Thoracic aorta (tissue), 2 donors: Measurements from ENCODE around the gene IL20RB. TPM values are rescaled to one million over a fixed set of nuclear protein-coding genes. Genes with fewer than 3 reads are reported as not detected.
A peak's percentile ranks its signal among the peaks of the same experiment; 100 is the strongest.
"Not testable (repeated sequence)": the region's sequence is repeated elsewhere in the genome, so short reads cannot be mapped to it uniquely, and the experiment has no call there.

ENCODE experiments used
- ATAC-seq: fragments of 150-250 bp; one replicate; pipeline ENCODE4 v1.8.0; 2017; ENCODE audit warnings: low read depth; ENCODE audit not compliant: insufficient number of reproducible peaks, low FRiP score
- DNase-seq: peaks from one replicate; pipeline ENCODE4 v3.0.0-alpha.2; 2020; ENCODE audit warnings: low spot score
- H3K27ac ChIP-seq, 2 donors: fragments of 200-600 bp; sonication (generic); 1 replicate in 1 of 2; 2 replicates in 1 of 2; pipeline ENCODE4 v1.5.1; 2016; ENCODE audit warnings: mild to moderate bottlenecking in 2 of 2, moderate library complexity in 2 of 2
- H3K27me3 ChIP-seq: fragments of 200-600 bp; sonication (generic); replicated peaks from 2 replicates; pipeline ENCODE4 v1.6.0; 2016; ENCODE audit warnings: mild to moderate bottlenecking; ENCODE audit not compliant: insufficient read depth
- H3K36me3 ChIP-seq: fragments of 200-600 bp; sonication (generic); one replicate; pipeline ENCODE4 v1.5.1; 2016
- H3K4me1 ChIP-seq, 2 donors: fragments of 200-600 bp; sonication (generic); 1 replicate in 1 of 2; 2 replicates in 1 of 2; pipeline versions ENCODE4 v1.5.1 to v1.6.0; 2016; ENCODE audit warnings: low read depth in 2 of 2, mild to moderate bottlenecking in 1 of 2; ENCODE audit not compliant: control insufficient read depth in 1 of 2
- H3K4me3 ChIP-seq: fragments of 200-600 bp; sonication (generic); 2 replicates; pipeline ENCODE4 v1.5.1; 2016; ENCODE audit warnings: mild to moderate bottlenecking
- H3K9me3 ChIP-seq: fragments of 200-600 bp; sonication (generic); 2 replicates; pipeline ENCODE4 v1.5.1; 2016
- total RNA-seq, 2 donors: library from RNA; depleted of rRNA; stranded (reverse); fragments of >200 nt; gene quantifications; one replicate each; pipeline versions ENCODE4 v1.1.0 to v1.2.3, GENCODE V29; 2016
- TF ChIP-seq, protein P1 (sequence below): fragments of 200-600 bp; sonication (generic); IDR thresholded peaks from one replicate; pipeline ENCODE4 v1.5.1; 2019; ENCODE audit warnings: antibody characterized with exemption

The IL20RB gene
- total RNA-seq, 2 donors from 2014 or later: 0.71 to 1.6 TPM

DNA sequence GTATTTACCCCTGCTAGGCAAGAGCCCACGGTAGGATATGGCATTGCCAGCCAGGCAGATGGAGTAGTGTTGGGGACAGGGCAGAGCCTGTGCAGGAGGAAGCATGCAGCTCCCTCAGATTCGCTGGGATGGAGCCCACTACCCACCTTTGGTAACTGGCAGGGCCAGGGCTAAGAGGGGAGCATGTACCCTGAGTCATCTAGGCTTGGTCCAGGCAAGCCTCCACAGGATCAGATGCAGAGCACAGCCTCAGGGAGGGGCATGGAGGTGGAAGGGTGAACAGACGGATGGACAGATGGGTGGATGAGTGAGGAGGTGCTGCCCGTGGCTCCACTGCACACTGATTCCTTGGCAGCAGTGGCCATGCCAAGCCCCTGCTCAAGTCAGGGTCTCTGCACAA lies 33.0 kb downstream of the IL20RB start:
- Histone ChIP-seq H3K4me3 (no peak overlapping the region), H3K27me3 (no peaks in the 10 kb centered on the region), H3K36me3 (no peaks in the 10 kb centered on the region), H3K4me1 (peaks cover 8 to 19% of the 10 kb centered on the region in 2 donors), H3K27ac (no peak overlapping the region), H3K9me3 (no peaks in the 10 kb centered on the region)
- ATAC-seq (no peak), DNase-seq (no peak)
- TF ChIP-seq, protein P1, sequence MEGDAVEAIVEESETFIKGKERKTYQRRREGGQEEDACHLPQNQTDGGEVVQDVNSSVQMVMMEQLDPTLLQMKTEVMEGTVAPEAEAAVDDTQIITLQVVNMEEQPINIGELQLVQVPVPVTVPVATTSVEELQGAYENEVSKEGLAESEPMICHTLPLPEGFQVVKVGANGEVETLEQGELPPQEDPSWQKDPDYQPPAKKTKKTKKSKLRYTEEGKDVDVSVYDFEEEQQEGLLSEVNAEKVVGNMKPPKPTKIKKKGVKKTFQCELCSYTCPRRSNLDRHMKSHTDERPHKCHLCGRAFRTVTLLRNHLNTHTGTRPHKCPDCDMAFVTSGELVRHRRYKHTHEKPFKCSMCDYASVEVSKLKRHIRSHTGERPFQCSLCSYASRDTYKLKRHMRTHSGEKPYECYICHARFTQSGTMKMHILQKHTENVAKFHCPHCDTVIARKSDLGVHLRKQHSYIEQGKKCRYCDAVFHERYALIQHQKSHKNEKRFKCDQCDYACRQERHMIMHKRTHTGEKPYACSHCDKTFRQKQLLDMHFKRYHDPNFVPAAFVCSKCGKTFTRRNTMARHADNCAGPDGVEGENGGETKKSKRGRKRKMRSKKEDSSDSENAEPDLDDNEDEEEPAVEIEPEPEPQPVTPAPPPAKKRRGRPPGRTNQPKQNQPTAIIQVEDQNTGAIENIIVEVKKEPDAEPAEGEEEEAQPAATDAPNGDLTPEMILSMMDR: no peak

DNA sequence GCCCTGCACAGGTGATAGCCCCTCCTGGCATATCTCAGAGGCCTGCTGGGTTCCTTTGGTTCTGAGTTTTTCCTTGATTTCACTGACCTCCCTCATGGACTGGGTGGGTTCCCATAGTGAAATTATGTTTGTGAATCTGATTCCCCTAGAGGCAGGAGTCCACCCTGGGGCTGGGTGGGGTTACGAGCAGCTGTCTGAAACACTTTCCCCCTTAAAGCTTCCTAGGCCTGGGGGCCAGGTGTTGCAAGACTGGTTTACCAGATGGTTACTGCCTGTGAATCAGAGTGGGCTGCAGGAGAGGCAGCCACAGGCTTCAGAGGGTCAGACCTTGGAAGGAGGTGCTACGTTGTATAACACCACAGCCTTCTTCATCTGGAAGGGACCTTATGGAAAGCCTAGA lies 34.3 kb downstream of the IL20RB start:
- Histone ChIP-seq H3K9me3 (no peaks in the 10 kb centered on the region), H3K4me3 (no peak overlapping the region), H3K27ac (no peak overlapping the region), H3K36me3 (no peaks in the 10 kb centered on the region), H3K27me3 (no peaks in the 10 kb centered on the region), H3K4me1 (peaks cover 11 to 22% of the 10 kb centered on the region in 2 donors)
- ATAC-seq: no peak
- TF ChIP-seq, protein P1: no peak
- no peak for DNase-seq

DNA sequence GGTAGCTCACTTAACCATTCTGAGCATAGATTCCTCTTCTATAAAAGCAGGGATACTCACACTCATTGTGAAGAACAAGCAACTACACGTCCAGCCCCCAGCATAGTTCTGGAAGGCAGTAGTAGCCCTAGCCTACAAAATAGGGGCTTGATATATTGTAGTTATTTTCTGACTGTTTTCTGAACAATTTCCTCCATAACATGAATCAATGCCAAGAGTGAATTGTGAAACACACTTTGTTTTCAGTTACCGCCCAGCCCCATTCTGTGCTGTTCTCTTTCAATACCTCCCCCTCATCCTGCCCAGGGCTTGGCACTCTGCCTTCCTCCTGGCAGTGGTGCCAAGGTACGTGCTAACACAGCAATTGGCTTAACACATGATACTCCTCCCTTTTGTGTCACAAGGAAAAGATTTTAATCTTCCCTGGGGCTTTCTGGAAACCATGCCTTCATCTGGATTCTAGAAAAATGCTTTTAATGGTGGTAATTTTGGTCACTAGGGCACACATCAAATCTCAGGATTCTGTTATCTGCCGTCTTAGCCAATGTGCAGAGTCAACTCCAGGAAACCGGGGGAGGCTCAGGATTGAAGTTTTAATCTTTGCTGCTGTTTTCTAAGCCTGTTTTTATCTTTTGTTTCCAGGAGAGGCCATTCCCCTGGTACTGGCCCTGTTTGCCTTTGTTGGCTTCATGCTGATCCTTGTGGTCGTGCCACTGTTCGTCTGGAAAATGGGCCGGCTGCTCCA lies 37.2 kb downstream of the IL20RB start:
- Histone ChIP-seq H3K9me3 (no peaks in the 10 kb centered on the region), H3K4me1 (peaks cover 11 to 22% of the 10 kb centered on the region in 2 donors), H3K27ac (peak overlapping the region; percentile 89 to 90), H3K27me3 (no peaks in the 10 kb centered on the region), H3K36me3 (no peaks in the 10 kb centered on the region), H3K4me3 (peak overlapping the region; percentile 13)
- ATAC-seq: peak; percentile 99
- peak; percentile 75 for DNase-seq
- TF ChIP-seq, protein P1: no peak

DNA sequence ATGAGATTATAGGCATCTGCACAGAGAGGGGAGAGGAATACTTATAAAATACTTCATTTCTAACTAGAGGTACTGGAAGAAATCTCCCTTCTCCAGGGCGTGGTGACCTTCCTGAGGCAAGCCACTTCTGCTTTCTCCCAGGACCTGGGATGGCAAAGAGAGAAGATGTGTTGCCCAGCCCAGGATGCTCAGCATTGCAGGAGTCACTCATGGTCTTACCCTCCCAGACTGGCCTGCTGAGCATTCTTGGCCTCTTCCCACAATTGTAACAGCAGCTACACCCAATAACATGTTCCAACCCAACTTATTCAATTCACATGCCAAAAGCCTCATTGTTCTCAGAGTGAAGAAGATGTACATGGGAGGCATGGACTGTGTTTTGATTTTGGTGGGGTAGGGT lies 37.9 kb downstream of the IL20RB start:
- H3K4me3 ChIP-seq: no peak overlapping the region
- TF ChIP-seq, protein P1: no peak
- DNase-seq (no peak), ATAC-seq (no peak)
- H3K4me1 ChIP-seq: peaks cover 11 to 22% of the 10 kb centered on the region in 2 donors
- peak overlapping the region; percentile 89 to 90 for H3K27ac ChIP-seq
- no peaks in the 10 kb centered on the region for H3K27me3 ChIP-seq
- H3K9me3 ChIP-seq: no peaks in the 10 kb centered on the region
- H3K36me3 ChIP-seq: no peaks in the 10 kb centered on the region

DNA sequence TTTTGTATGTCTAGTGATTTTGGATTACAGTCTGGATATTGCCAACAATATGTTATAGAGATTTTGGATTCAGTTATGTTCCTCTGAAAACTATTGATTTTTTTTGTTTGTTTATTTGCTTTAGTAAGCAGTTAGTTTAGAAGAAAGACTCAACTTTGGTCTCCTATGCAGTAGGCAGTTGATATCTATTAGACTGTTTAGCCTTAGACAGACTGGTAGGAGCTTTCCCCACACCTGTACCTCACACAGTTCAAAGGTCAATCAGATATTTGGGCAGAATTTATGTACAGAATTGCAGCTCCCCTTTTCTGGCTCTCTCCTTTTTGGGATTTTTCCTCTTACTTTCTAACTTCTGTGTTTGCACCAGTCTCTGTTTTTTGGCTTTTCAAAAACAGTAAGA lies 42.3 kb downstream of the IL20RB start:
- no peak overlapping the region for H3K4me3 ChIP-seq
- TF ChIP-seq, protein P1: no peak
- H3K4me1 ChIP-seq: peaks cover 10 to 11% of the 10 kb centered on the region in 2 donors
- H3K27me3 ChIP-seq: no peaks in the 10 kb centered on the region
- no peak for DNase-seq
- H3K27ac ChIP-seq: no peak overlapping the region
- H3K9me3 ChIP-seq: no peaks in the 10 kb centered on the region
- no peaks in the 10 kb centered on the region for H3K36me3 ChIP-seq
- no peak for ATAC-seq

DNA sequence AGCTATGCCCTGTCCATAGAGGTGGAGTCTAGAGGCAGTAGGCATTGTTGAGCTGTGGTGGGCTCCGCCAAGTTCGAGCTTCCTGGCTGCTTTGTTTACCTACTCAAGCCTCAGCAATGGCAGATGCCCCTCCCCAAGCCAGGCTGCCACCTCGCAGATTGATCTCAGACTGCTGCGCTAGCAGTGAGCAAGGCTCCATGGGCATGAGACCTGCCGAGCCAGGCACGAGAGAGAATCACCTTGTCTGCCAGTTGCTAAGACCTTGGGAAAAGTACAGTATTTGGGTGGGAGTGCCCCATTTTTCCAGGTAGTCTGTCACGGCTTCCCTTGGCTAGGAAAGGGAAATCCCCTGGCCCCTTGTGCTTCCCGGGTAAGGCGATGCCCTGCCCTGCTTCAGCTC lies 49.6 kb downstream of the IL20RB start:
- DNase-seq, H3K36me3 ChIP-seq, H3K27me3 ChIP-seq, H3K4me1 ChIP-seq, H3K4me3 ChIP-seq, H3K9me3 ChIP-seq, ATAC-seq, H3K27ac ChIP-seq: not testable (repeated sequence)
